Measurements from ENCODE around the gene WNK1.

The WNK1 gene

DNA sequence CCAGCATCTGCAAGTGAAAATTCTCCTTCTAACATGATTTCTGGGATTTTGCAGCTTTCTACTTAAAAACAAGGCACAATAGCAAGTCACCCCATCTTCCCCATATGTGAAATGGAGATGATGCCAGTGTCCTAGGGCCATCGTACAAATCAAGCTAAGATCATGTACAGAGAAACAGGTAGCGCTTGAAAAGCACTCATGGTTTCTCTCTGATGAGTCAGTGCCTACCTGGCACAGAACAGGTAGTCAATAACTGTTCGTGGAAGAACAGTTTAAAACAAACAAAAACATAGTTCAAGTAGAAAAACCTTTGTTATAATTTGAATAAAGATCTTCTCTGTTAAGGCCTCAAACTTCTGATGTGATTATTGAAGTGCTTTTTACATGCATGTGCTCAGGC lies 150.2 kb downstream of the WNK1 start:
- peaks cover 5% of the 10 kb centered on the region for H3K36me3 ChIP-seq (ENCODE audit: control insufficient read depth, insufficient read depth, low read length)
- H3K27me3 ChIP-seq (ENCODE audit: control insufficient read depth, insufficient read depth, low read length): no peaks in the 10 kb centered on the region
- no peaks in the 10 kb centered on the region for H3K4me1 ChIP-seq (ENCODE audit: control insufficient read depth, insufficient read depth, low read length)
- H3K4me3 ChIP-seq (ENCODE audit: low read length): no peak overlapping the region
- H3K9me3 ChIP-seq (ENCODE audit: control insufficient read depth, low read length): no peaks in the 10 kb centered on the region
- H3K9ac ChIP-seq (ENCODE audit: low read length): no peak overlapping the region

DNA sequence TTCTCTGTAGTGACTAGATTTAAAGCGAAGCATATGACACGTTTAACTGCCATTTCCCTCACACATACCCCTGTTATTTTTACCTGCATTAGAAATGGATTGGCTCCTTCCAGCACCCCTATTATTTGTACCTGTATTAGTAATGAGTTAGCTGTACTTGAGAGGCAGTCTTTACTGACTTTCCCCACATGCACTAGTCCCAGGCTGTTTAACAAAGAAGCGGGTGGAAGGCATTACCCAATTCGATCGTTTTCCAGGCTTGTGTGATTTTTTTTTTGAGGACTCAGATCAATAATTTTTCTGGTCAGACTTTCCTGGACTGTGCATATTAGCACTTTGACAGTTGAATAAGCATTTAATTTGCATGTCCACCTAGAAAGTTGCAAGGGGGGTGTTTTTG lies 150.7 kb downstream of the WNK1 start:
- H3K9me3 ChIP-seq (ENCODE audit: control insufficient read depth, low read length): no peaks in the 10 kb centered on the region
- no peak overlapping the region for H3K9ac ChIP-seq (ENCODE audit: low read length)
- no peaks in the 10 kb centered on the region for H3K4me1 ChIP-seq (ENCODE audit: control insufficient read depth, insufficient read depth, low read length)
- H3K36me3 ChIP-seq (ENCODE audit: control insufficient read depth, insufficient read depth, low read length): peaks cover 5% of the 10 kb centered on the region
- H3K27me3 ChIP-seq (ENCODE audit: control insufficient read depth, insufficient read depth, low read length): no peaks in the 10 kb centered on the region
- H3K4me3 ChIP-seq (ENCODE audit: low read length): no peak overlapping the region

DNA sequence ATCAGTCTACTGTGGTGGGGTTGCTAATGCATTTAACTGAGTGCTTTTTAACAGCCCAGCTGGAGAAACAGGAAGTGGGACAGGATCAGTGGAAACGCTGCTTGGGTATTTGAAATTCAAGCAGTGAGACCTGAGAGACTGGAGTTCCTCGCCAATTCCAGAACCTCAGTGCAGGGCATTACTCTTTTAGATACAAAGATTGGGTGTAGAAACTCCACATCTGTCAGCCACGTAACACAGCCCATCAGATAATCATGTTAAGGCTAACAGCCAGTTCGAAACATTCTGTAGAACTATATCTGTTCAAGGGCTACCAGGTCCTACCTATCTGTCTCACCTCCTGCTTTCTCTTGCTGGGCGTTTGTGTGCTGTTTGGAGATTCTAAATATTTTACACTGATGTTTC lies 151.6 kb downstream of the WNK1 start:
- no peaks in the 10 kb centered on the region for H3K27me3 ChIP-seq (ENCODE audit: control insufficient read depth, insufficient read depth, low read length)
- H3K9me3 ChIP-seq (ENCODE audit: control insufficient read depth, low read length): no peaks in the 10 kb centered on the region
- no peak overlapping the region for H3K4me3 ChIP-seq (ENCODE audit: low read length)
- no peaks in the 10 kb centered on the region for H3K4me1 ChIP-seq (ENCODE audit: control insufficient read depth, insufficient read depth, low read length)
- peaks cover 5% of the 10 kb centered on the region for H3K36me3 ChIP-seq (ENCODE audit: control insufficient read depth, insufficient read depth, low read length)
- no peak overlapping the region for H3K9ac ChIP-seq (ENCODE audit: low read length)

DNA sequence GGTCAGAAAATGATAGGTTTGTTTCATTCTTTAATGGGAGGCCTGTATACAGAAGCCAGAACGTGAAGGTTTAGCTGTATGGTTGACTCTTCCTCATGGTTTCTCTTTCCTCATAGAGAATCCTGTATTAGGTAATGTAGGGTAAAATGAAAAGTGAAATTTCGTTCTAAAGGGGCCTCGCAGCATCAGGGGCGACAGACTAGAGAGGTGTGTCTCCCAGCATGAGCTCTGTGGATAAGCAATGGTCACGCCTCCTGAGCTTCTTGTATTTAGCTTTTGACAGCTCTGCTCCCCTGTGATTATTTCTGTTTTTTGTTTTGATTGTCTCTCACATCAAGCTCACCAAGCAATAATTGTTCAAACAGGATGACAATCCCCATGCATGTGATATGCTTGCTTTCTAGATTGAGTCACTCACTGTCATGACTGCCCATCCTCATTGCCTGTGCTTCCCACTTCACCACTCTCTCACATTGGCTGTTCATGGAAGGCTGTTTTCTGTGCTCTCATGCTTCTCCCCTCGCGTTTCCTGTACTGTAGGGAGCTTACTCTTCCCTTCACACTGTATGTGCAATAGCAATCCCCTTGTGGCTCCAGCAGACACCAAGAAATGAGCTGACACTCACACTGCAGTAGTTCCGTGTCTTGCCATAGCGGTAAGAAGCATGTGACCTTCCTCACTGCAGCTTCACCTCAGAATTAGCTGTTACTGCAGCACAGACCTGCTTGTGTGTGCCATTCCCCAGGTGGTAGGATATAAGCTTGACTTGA lies 153.1 kb downstream of the WNK1 start:
- Histone ChIP-seq H3K4me1 (ENCODE audit: control insufficient read depth, insufficient read depth, low read length) (no peaks in the 10 kb centered on the region), H3K9me3 (ENCODE audit: control insufficient read depth, low read length) (no peaks in the 10 kb centered on the region), H3K36me3 (ENCODE audit: control insufficient read depth, insufficient read depth, low read length) (peaks cover 5% of the 10 kb centered on the region), H3K4me3 (ENCODE audit: low read length) (no peak overlapping the region), H3K9ac (ENCODE audit: low read length) (no peak overlapping the region), H3K27me3 (ENCODE audit: control insufficient read depth, insufficient read depth, low read length) (no peaks in the 10 kb centered on the region)

DNA sequence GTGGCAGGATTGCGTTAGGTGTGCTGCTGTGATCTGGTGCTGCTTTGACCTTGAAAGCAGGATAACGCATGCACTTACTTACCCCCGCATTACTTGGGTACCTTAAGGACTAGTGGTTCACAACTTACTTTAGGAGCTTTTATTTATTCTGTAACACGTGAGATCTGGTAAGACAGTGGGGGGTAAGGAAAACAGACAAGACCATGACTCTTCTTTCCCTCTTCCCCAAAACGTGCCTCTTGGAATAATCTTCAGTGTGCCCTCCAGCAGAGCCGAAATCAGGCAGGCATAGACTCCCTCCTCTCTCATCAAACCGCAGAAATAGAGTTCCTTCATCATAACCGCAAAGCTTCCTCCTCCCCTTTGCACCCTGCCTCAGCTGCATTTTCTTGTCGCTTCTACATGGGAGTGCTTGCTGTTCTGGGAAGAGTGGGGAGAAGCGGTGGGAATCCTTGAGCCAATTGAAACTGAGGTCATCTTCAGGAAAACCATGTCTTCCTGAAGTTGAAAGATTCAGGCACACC lies 153.7 kb downstream of the WNK1 start:
- Histone ChIP-seq H3K4me1 (ENCODE audit: control insufficient read depth, insufficient read depth, low read length) (no peaks in the 10 kb centered on the region), H3K9ac (ENCODE audit: low read length) (no peak overlapping the region), H3K9me3 (ENCODE audit: control insufficient read depth, low read length) (no peaks in the 10 kb centered on the region), H3K36me3 (ENCODE audit: control insufficient read depth, insufficient read depth, low read length) (peaks cover 5% of the 10 kb centered on the region), H3K4me3 (ENCODE audit: low read length) (no peak overlapping the region), H3K27me3 (ENCODE audit: control insufficient read depth, insufficient read depth, low read length) (no peaks in the 10 kb centered on the region)

DNA sequence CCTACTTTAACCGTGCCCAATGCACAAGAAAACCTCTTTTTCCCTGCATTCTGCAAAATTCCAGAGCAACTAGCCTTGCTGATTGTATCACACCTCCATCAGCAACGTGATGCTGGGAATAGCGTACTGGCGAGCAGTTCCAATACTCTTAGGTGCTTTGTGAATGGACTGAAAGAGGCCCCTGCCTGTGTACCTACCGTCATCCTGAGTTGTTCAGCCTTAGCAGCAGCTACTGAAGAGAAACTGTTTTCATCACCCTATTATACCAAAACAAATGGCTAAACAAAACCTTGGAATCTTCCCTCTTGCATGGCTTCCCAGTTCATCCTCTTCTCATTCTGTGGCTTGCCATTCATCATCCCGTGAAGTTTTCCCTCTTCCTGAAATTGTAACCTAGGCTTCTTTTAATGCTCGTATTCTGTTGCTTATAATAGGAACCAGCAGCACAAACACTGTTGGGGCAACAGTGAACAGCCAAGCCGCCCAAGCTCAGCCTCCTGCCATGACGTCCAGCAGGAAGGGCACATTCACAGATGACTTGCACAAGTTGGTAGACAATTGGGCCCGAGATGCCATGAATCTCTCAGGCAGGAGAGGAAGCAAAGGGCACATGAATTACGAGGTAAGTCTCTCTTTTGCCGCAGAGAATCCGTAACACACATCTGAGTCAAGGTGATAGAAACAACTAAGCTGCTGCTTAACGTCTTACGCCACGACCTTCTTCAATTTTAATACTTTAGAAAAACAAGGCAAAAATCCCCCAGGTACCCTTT lies 155.2 kb downstream of the WNK1 start:
- H3K9me3 ChIP-seq (ENCODE audit: control insufficient read depth, low read length): no peaks in the 10 kb centered on the region
- H3K27me3 ChIP-seq (ENCODE audit: control insufficient read depth, insufficient read depth, low read length): no peaks in the 10 kb centered on the region
- no peak overlapping the region for H3K4me3 ChIP-seq (ENCODE audit: low read length)
- H3K4me1 ChIP-seq (ENCODE audit: control insufficient read depth, insufficient read depth, low read length): no peaks in the 10 kb centered on the region
- H3K9ac ChIP-seq (ENCODE audit: low read length): no peak overlapping the region
- peaks cover 5% of the 10 kb centered on the region for H3K36me3 ChIP-seq (ENCODE audit: control insufficient read depth, insufficient read depth, low read length)

DNA sequence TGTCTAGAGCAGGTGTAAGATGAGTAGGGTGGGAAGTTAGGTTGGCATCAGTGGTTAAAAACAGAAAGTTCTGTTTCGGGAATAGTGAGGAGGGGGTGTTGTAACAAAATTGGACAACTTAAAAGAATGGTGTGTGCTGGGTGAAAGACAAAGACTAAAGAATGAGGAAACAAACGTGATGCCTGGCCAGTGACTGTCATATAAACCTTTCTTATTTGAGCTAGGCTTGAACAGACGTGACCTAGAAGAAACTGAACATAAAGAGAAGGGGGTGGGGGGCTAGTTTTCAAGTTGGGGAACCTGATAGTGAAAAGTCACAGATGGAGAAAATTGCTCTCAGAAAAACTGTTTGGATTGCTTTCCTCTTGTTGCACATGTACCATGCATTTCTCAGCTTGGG lies 157.5 kb downstream of the WNK1 start:
- H3K9me3 ChIP-seq (ENCODE audit: control insufficient read depth, low read length): no peaks in the 10 kb centered on the region
- H3K9ac ChIP-seq (ENCODE audit: low read length): no peak overlapping the region
- no peaks in the 10 kb centered on the region for H3K4me1 ChIP-seq (ENCODE audit: control insufficient read depth, insufficient read depth, low read length)
- no peak overlapping the region for H3K4me3 ChIP-seq (ENCODE audit: low read length)
- H3K36me3 ChIP-seq (ENCODE audit: control insufficient read depth, insufficient read depth, low read length): peaks cover 5% of the 10 kb centered on the region
- no peaks in the 10 kb centered on the region for H3K27me3 ChIP-seq (ENCODE audit: control insufficient read depth, insufficient read depth, low read length)

DNA sequence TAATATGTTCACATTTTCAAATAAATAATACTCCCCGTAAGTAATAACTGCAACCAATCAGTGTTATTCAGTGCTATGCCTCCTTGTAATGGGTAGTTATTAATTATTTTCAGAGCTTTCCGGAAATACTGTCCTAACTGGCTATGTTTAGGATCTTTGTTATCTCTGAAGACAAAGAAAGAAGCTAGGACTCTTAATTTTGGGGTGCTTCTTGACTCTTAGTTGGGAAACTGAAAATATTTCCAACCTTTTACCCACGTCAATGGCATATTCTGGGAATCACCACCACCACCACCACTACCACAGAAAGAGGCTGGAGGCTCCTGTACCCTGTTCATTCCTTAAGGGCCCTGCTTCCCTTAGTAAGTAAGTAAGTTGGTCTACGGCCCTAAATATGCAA lies 158.0 kb downstream of the WNK1 start:
- H3K4me3 ChIP-seq (ENCODE audit: low read length): no peak overlapping the region
- H3K9me3 ChIP-seq (ENCODE audit: control insufficient read depth, low read length): no peaks in the 10 kb centered on the region
- H3K9ac ChIP-seq (ENCODE audit: low read length): no peak overlapping the region
- H3K4me1 ChIP-seq (ENCODE audit: control insufficient read depth, insufficient read depth, low read length): no peaks in the 10 kb centered on the region
- peaks cover 4% of the 10 kb centered on the region for H3K36me3 ChIP-seq (ENCODE audit: control insufficient read depth, insufficient read depth, low read length)
- H3K27me3 ChIP-seq (ENCODE audit: control insufficient read depth, insufficient read depth, low read length): no peaks in the 10 kb centered on the region

DNA sequence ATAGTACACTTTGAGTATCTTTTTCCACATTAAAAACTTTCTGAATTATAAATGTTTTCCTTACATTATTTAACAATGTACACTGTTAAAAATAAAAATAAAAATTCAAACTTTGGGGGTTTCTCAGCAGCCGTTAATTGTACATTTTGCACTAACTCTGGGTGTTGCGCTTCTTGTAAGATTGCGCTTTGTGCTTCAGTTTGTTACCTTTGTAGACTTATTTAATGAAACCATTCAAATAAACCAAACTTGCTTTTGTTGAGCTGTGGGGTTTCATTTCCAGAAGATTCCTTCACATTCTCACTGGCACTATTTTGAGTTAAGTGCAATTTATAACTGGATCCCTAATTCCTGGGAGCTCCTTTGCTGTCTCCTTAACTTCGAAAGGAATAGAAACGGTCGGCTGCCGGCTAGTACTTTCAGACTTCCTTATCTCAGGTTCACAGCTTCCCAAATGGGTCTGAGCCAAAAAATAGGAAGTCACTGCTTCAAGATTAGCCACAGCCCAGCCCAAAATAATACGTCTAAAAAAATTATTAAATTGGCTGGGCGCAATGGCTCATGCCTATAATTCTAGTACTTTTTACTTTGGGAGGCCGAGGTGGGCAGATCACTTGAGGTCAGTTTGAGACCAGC lies 158.9 kb downstream of the WNK1 start:
- Histone ChIP-seq H3K4me3 (ENCODE audit: low read length) (no peak overlapping the region), H3K36me3 (ENCODE audit: control insufficient read depth, insufficient read depth, low read length) (no peaks in the 10 kb centered on the region), H3K9ac (ENCODE audit: low read length) (no peak overlapping the region)

DNA sequence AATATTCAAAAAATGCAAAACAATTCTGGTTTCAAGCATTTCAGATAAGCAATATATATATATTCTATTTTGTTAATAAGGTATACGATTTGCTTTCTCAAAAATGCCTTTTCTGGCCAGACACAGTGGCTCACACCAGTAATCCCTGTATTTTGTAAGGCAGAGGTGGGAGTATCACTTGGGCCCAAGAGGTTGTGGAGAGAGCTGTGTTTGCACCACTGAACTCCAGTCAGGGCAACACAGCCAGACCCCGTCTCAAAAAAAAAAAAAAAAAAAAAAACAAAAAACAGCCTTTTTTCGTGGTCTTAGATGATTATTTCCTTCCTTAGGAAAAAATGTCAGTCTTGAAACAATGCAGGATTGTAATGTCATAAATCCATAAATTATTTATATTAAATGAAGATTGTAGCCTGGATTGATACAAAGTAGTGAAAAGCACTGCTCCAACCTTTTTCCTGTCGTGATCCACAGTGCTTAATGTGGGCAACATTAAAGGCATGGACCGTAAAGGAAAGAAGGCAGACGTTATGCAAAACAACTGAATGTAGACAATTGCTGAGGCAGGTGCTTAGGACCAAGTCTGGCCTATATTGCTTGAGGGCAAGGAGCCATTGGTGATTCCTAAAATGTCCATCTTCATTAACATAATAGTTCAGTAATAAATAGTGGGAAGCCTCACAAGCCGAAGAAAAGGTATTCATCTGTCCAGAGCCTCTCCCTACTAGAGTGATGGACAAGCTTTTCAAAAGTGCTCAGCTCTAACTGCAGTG lies 160.3 kb downstream of the WNK1 start:
- no peaks in the 10 kb centered on the region for H3K36me3 ChIP-seq (ENCODE audit: control insufficient read depth, insufficient read depth, low read length)
- no peaks in the 10 kb centered on the region for H3K27me3 ChIP-seq (ENCODE audit: control insufficient read depth, insufficient read depth, low read length)
- H3K4me1 ChIP-seq (ENCODE audit: control insufficient read depth, insufficient read depth, low read length): no peaks in the 10 kb centered on the region
- no peaks in the 10 kb centered on the region for H3K9me3 ChIP-seq (ENCODE audit: control insufficient read depth, low read length)
- H3K4me3 ChIP-seq (ENCODE audit: low read length): no peak overlapping the region
- no peak overlapping the region for H3K9ac ChIP-seq (ENCODE audit: low read length)

More for the DNA sequence above, 158.9 kb downstream of the WNK1 start:
- no peaks in the 10 kb centered on the region for H3K9me3 ChIP-seq (ENCODE audit: control insufficient read depth, low read length)
- no peaks in the 10 kb centered on the region for H3K27me3 ChIP-seq (ENCODE audit: control insufficient read depth, insufficient read depth, low read length)
- no peaks in the 10 kb centered on the region for H3K4me1 ChIP-seq (ENCODE audit: control insufficient read depth, insufficient read depth, low read length)

DNA sequence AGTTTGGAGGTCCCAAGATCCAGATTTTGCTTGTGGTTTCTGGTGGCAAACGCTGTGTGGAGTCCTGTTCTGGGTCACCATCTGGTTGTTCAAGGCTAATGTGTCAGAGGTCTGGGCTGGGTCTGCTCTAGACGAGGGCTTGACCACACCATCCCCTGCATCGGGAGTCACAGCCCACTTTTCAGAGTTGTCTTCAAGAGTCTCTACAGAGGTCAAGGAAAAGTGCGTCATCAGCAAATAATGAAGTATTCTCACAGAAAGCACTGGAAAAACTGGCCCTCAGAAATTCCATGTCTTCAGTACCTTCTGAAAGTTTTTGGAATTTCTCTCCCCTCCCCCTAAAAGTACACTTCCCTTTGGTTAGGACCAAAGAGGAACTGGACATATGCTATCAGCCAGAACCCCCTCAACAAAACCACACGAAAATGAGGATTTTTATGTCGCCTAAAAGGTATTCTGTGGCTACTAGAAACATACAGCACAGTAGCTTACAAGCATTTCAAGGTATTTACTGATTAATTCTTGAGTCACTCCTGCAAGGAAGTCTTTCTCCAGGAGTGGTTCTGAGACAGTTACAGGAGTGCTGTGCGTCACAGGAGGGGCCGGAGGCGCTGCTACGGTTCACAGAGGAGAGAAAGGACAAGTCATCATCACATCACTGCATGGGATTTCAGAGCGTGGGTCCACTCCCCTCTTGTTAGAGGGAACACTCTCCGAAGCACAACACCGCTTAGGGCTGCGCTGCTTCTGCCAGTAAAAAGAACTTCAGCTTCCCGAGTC lies 161.7 kb downstream of the WNK1 start:
- no peak overlapping the region for H3K4me3 ChIP-seq (ENCODE audit: low read length)
- H3K27me3 ChIP-seq (ENCODE audit: control insufficient read depth, insufficient read depth, low read length): no peaks in the 10 kb centered on the region
- no peaks in the 10 kb centered on the region for H3K9me3 ChIP-seq (ENCODE audit: control insufficient read depth, low read length)
- H3K36me3 ChIP-seq (ENCODE audit: control insufficient read depth, insufficient read depth, low read length): no peaks in the 10 kb centered on the region
- H3K4me1 ChIP-seq (ENCODE audit: control insufficient read depth, insufficient read depth, low read length): no peaks in the 10 kb centered on the region
- H3K9ac ChIP-seq (ENCODE audit: low read length): no peak overlapping the region

Measured in mucosa of stomach (tissue), 1 donor.